WTC11 (cell line): ENCODE measurements around the gene SPINK7. TPM values are rescaled to one million over a fixed set of nuclear protein-coding genes. Genes with fewer than 3 reads are reported as not detected.

Experiments used
- ATAC-seq: fragments of 200-7000 bp; cut with Tn5 transposase; 2 replicates; pipeline ENCODE4 v1.10.0; 2021; ENCODE audit warnings: mild to moderate bottlenecking, moderate library complexity
- CTCF ChIA-PET: fragments of 300-600 bp; sonication (Branson Sonifier 250); formaldehyde crosslinking; loops from one replicate; lab custom pipeline; 2021; ENCODE audit warnings: antibody characterized with exemption; lab: Charles Lee
- POLR2A ChIA-PET: fragments of 350-600 bp; sonication (Branson Sonifier 250); formaldehyde crosslinking; loops from one replicate; lab custom pipeline; 2021; ENCODE audit warnings: antibody characterized with exemption; lab: Charles Lee
- DNase-seq: peaks from one replicate; pipeline ENCODE4 v3.0.0; 2021; ENCODE audit warnings: low spot score
- H3K27ac Mint-ChIP-seq: 2 replicates; pipeline ENCODE4 v1.8.0; 2021; ENCODE audit warnings: mixed read lengths
- H3K27me3 Mint-ChIP-seq: 2 replicates; pipeline ENCODE4 v1.8.0; 2021; ENCODE audit warnings: low read depth, mild to moderate bottlenecking, moderate library complexity, mixed read lengths
- H3K36me3 Mint-ChIP-seq: 2 replicates; pipeline ENCODE4 v1.8.0; 2021; ENCODE audit warnings: mixed read lengths
- H3K4me1 Mint-ChIP-seq: 2 replicates; pipeline ENCODE4 v1.8.0; 2022; ENCODE audit warnings: mixed read lengths
- H3K4me3 Mint-ChIP-seq: 2 replicates; pipeline ENCODE4 v1.8.0; 2021; ENCODE audit warnings: mild to moderate bottlenecking, moderate library complexity, mixed read lengths
- H3K9me3 Mint-ChIP-seq: 2 replicates; pipeline ENCODE4 v1.8.0; 2021; ENCODE audit warnings: mixed read lengths
- CREB1 ChIP-seq: sonication (generic); formaldehyde crosslinking; IDR thresholded peaks from 2 replicates; pipeline ENCODE4 v1.8.0; 2023; ENCODE audit warnings: mild to moderate bottlenecking, missing genetic modification reagents
- CREM ChIP-seq: sonication (generic); formaldehyde crosslinking; IDR thresholded peaks from 2 replicates; pipeline ENCODE4 v1.8.1; 2022; ENCODE audit warnings: mild to moderate bottlenecking, missing genetic modification reagents, moderate library complexity
- ELF4 ChIP-seq: sonication (generic); formaldehyde crosslinking; IDR thresholded peaks from 2 replicates; pipeline ENCODE4 v1.8.1; 2022; ENCODE audit warnings: low read depth, mild to moderate bottlenecking, moderate library complexity, missing genetic modification reagents
- EMX1 ChIP-seq: fragments of 250-450 bp; sonication (Bioruptor Pico); IDR thresholded peaks from 2 replicates; pipeline ENCODE4 v1.8.0; 2021; ENCODE audit warnings: mild to moderate bottlenecking
- ETV6 ChIP-seq: sonication (generic); formaldehyde crosslinking; IDR thresholded peaks from 2 replicates; pipeline ENCODE4 v1.8.1; 2022; ENCODE audit warnings: mild to moderate bottlenecking, missing genetic modification reagents
- NFE2L1 ChIP-seq: sonication (generic); formaldehyde crosslinking; IDR thresholded peaks from 2 replicates; pipeline ENCODE4 v1.8.1; 2023; ENCODE audit warnings: missing genetic modification reagents
- NR1H2 ChIP-seq: sonication (generic); formaldehyde crosslinking; IDR thresholded peaks from 2 replicates; pipeline ENCODE4 v1.9.0; 2021; ENCODE audit warnings: mild to moderate bottlenecking, moderate library complexity, missing genetic modification reagents
- ZBTB21 ChIP-seq: sonication (generic); formaldehyde crosslinking; IDR thresholded peaks from 2 replicates; pipeline ENCODE4 v1.8.1; 2023; ENCODE audit warnings: mild to moderate bottlenecking, missing genetic modification reagents, borderline replicate concordance
- ZNF138 ChIP-seq: sonication (generic); formaldehyde crosslinking; conservative IDR thresholded peaks from 2 replicates; pipeline ENCODE4 v1.8.1; 2022; ENCODE audit warnings: mild to moderate bottlenecking, moderate library complexity, missing genetic modification reagents
- ZNF281 ChIP-seq: sonication (generic); formaldehyde crosslinking; IDR thresholded peaks from 2 replicates; pipeline ENCODE4 v1.8.0; 2023; ENCODE audit warnings: mild to moderate bottlenecking, missing genetic modification reagents
- ZNF317 ChIP-seq: sonication (generic); formaldehyde crosslinking; IDR thresholded peaks from 2 replicates; pipeline ENCODE4 v1.8.1; 2023; ENCODE audit warnings: low read depth, mild to moderate bottlenecking, moderate library complexity, missing genetic modification reagents, borderline replicate concordance
- total RNA-seq: library from RNA; stranded (reverse); gene quantifications from 3 replicates; pipeline ENCODE4 v1.2.3, GENCODE V29; 2021
- TF ChIP-seq, protein P1 (sequence below): fragments of 250-450 bp; sonication (Bioruptor Pico); IDR thresholded peaks from 2 replicates; pipeline ENCODE4 v1.9.0; 2021; ENCODE audit warnings: mild to moderate bottlenecking
- TF ChIP-seq, protein P2 (sequence below): sonication (generic); formaldehyde crosslinking; IDR thresholded peaks from 2 replicates; pipeline ENCODE4 v1.8.1; 2023; ENCODE audit warnings: mild to moderate bottlenecking, missing genetic modification reagents, moderate library complexity
- TF ChIP-seq, protein P3 (sequence below): sonication (generic); formaldehyde crosslinking; IDR thresholded peaks from 2 replicates; pipeline ENCODE4 v1.8.0; 2022; ENCODE audit warnings: mild to moderate bottlenecking, missing genetic modification reagents
- TF ChIP-seq, protein P4 (sequence below): sonication (generic); formaldehyde crosslinking; IDR thresholded peaks from 2 replicates; pipeline ENCODE4 v1.8.1; 2023; ENCODE audit warnings: mild to moderate bottlenecking, missing genetic modification reagents, borderline replicate concordance
- TF ChIP-seq, protein P5 (sequence below): fragments of 250-450 bp; sonication (Bioruptor Pico); IDR thresholded peaks from 2 replicates; pipeline ENCODE4 v1.9.0; 2021; ENCODE audit warnings: mild to moderate bottlenecking

SPINK7 gene
- total RNA-seq, 1 experiment from 2014 or later = not detected

- DNase-seq (no peak), ATAC-seq (no peak)
- H3K27ac Mint-ChIP-seq = no peak overlapping the region
- no peaks in the 10 kb centered on the region for H3K36me3 Mint-ChIP-seq
- no peaks in the 10 kb centered on the region for H3K4me1 Mint-ChIP-seq
- H3K27me3 Mint-ChIP-seq = no peaks in the 10 kb centered on the region
- TF ChIP-seq, protein P1, sequence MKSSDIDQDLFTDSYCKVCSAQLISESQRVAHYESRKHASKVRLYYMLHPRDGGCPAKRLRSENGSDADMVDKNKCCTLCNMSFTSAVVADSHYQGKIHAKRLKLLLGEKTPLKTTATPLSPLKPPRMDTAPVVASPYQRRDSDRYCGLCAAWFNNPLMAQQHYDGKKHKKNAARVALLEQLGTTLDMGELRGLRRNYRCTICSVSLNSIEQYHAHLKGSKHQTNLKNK = no peak
- TF ChIP-seq ETV6 (CRISPR knock-in tag) = no peak
- H3K4me3 Mint-ChIP-seq = no peak overlapping the region
- CTCF ChIA-PET = no interaction called here
- POLR2A ChIA-PET = no interaction called here
- no peaks in the 10 kb centered on the region for H3K9me3 Mint-ChIP-seq
Measured at GRCh38 chr5:148353634-148354033, 41.4 kb downstream of the SPINK7 start.

GRCh38 chr5:148364343-148364742, 52.1 kb downstream of the SPINK7 start:
- ATAC-seq = no peak
- POLR2A ChIA-PET = no interaction called here
- Mint-ChIP-seq H3K27me3 (peaks cover 5% of the 10 kb centered on the region), H3K36me3 (0 out of 2 replicates have a peak, but pooled peaks cover 3% of the 10 kb centered on the region), H3K4me1 (no peaks in the 10 kb centered on the region), H3K27ac (no peak overlapping the region), H3K4me3 (no peak overlapping the region), H3K9me3 (peaks cover 13% of the 10 kb centered on the region)
- no peak for DNase-seq
- CTCF ChIA-PET = interaction anchor here (1.1 kb wide), 1 partner anchor 11 kb away, joined by 5 read pairs; no protein-coding TSS in a partner anchor
- TF ChIP-seq ZNF138 (CRISPR knock-in tag) (no peak), ZNF317 (CRISPR knock-in tag) (no peak), CREM (CRISPR knock-in tag) (no peak), ZBTB21 (CRISPR knock-in tag) (no peak), NR1H2 (CRISPR knock-in tag) (no peak), EMX1 (CRISPR knock-in tag) (no peak), ELF4 (CRISPR knock-in tag) (no peak), ETV6 (CRISPR knock-in tag) (no peak), NFE2L1 (no peak), ZNF281 (CRISPR knock-in tag) (no peak), CREB1 (no peak)
- TF ChIP-seq, protein P2, sequence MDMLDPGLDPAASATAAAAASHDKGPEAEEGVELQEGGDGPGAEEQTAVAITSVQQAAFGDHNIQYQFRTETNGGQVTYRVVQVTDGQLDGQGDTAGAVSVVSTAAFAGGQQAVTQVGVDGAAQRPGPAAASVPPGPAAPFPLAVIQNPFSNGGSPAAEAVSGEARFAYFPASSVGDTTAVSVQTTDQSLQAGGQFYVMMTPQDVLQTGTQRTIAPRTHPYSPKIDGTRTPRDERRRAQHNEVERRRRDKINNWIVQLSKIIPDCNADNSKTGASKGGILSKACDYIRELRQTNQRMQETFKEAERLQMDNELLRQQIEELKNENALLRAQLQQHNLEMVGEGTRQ (CRISPR knock-in tag) = no peak
- TF ChIP-seq, protein P3, sequence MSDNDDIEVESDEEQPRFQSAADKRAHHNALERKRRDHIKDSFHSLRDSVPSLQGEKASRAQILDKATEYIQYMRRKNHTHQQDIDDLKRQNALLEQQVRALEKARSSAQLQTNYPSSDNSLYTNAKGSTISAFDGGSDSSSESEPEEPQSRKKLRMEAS (CRISPR knock-in tag) = no peak
- TF ChIP-seq, protein P4, sequence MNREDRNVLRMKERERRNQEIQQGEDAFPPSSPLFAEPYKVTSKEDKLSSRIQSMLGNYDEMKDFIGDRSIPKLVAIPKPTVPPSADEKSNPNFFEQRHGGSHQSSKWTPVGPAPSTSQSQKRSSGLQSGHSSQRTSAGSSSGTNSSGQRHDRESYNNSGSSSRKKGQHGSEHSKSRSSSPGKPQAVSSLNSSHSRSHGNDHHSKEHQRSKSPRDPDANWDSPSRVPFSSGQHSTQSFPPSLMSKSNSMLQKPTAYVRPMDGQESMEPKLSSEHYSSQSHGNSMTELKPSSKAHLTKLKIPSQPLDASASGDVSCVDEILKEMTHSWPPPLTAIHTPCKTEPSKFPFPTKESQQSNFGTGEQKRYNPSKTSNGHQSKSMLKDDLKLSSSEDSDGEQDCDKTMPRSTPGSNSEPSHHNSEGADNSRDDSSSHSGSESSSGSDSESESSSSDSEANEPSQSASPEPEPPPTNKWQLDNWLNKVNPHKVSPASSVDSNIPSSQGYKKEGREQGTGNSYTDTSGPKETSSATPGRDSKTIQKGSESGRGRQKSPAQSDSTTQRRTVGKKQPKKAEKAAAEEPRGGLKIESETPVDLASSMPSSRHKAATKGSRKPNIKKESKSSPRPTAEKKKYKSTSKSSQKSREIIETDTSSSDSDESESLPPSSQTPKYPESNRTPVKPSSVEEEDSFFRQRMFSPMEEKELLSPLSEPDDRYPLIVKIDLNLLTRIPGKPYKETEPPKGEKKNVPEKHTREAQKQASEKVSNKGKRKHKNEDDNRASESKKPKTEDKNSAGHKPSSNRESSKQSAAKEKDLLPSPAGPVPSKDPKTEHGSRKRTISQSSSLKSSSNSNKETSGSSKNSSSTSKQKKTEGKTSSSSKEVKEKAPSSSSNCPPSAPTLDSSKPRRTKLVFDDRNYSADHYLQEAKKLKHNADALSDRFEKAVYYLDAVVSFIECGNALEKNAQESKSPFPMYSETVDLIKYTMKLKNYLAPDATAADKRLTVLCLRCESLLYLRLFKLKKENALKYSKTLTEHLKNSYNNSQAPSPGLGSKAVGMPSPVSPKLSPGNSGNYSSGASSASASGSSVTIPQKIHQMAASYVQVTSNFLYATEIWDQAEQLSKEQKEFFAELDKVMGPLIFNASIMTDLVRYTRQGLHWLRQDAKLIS (CRISPR knock-in tag) = no peak
- TF ChIP-seq, protein P1 = no peak
- TF ChIP-seq, protein P5, sequence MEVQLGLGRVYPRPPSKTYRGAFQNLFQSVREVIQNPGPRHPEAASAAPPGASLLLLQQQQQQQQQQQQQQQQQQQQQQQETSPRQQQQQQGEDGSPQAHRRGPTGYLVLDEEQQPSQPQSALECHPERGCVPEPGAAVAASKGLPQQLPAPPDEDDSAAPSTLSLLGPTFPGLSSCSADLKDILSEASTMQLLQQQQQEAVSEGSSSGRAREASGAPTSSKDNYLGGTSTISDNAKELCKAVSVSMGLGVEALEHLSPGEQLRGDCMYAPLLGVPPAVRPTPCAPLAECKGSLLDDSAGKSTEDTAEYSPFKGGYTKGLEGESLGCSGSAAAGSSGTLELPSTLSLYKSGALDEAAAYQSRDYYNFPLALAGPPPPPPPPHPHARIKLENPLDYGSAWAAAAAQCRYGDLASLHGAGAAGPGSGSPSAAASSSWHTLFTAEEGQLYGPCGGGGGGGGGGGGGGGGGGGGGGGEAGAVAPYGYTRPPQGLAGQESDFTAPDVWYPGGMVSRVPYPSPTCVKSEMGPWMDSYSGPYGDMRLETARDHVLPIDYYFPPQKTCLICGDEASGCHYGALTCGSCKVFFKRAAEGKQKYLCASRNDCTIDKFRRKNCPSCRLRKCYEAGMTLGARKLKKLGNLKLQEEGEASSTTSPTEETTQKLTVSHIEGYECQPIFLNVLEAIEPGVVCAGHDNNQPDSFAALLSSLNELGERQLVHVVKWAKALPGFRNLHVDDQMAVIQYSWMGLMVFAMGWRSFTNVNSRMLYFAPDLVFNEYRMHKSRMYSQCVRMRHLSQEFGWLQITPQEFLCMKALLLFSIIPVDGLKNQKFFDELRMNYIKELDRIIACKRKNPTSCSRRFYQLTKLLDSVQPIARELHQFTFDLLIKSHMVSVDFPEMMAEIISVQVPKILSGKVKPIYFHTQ = no peak
